GM12878 (cell line): Measurements from ENCODE around the gene TBXA2R. TPM values are rescaled to one million over a fixed set of nuclear protein-coding genes. Genes with fewer than 3 reads are reported as not detected.
A peak's percentile ranks its signal among the peaks of the same experiment; 100 is the strongest.

ENCODE experiments used
- BCLAF1 ChIP-seq: fragments of 450-650 bp; IDR thresholded peaks from 2 replicates; pipeline ENCODE4 v1.6.1; 2017; ENCODE audit warnings: antibody characterized with exemption, mild to moderate bottlenecking, moderate library complexity
- CUX1 ChIP-seq: IDR thresholded peaks from 2 replicates; pipeline ENCODE4 v1.6.1; 2012; ENCODE audit warnings: improper control_type of control experiment, low read depth, low read length; ENCODE audit not compliant: insufficient replicate concordance
- HDAC6 ChIP-seq: fragments of 200-600 bp; sonication (generic); IDR thresholded peaks from one replicate; pipeline ENCODE4 v1.8.0; 2017; ENCODE audit warnings: antibody characterized with exemption; ENCODE audit not compliant: unreplicated experiment
- HDGF ChIP-seq: fragments of 450-650 bp; IDR thresholded peaks from 2 replicates; pipeline ENCODE4 v1.6.1; 2016; ENCODE audit warnings: antibody characterized with exemption
- IRF4 ChIP-seq: IDR thresholded peaks from 2 replicates; pipeline ENCODE4 v1.6.1; 2011; ENCODE audit warnings: low read depth, low read length
- KAT2A ChIP-seq: conservative IDR thresholded peaks from 2 replicates; pipeline ENCODE4 v1.6.1; 2011; ENCODE audit warnings: low read depth, low read length; ENCODE audit not compliant: control insufficient read depth
- MAX ChIP-seq: IDR thresholded peaks from 2 replicates; pipeline ENCODE4 v1.6.1; 2012; ENCODE audit warnings: low read depth, low read length, improper control_type of control experiment
- MYC ChIP-seq: IDR thresholded peaks from 2 replicates; pipeline ENCODE4 v1.6.1; 2011; ENCODE audit warnings: mild to moderate bottlenecking, low read length, moderate library complexity, inconsistent platforms; ENCODE audit not compliant: insufficient read depth, insufficient replicate concordance, insufficient read length, severe bottlenecking
- NBN ChIP-seq: fragments of 450-650 bp; IDR thresholded peaks from 2 replicates; pipeline ENCODE4 v1.6.1; 2016
- SIN3A ChIP-seq: IDR thresholded peaks from 2 replicates; pipeline ENCODE4 v1.6.1; 2012; ENCODE audit warnings: low read depth, low read length, improper control_type of control experiment
- SIX5 ChIP-seq: IDR thresholded peaks from 2 replicates; pipeline ENCODE4 v1.6.1; 2011; ENCODE audit warnings: mild to moderate bottlenecking, low read depth, low read length, moderate library complexity; ENCODE audit not compliant: severe bottlenecking
- SMAD1 ChIP-seq: fragments of 450-650 bp; IDR thresholded peaks from 2 replicates; pipeline ENCODE4 v1.6.1; 2018; ENCODE audit warnings: mild to moderate bottlenecking, low read depth; ENCODE audit not compliant: partially characterized antibody
- SMC3 ChIP-seq: IDR thresholded peaks from 2 replicates; pipeline ENCODE4 v1.6.1; 2011; ENCODE audit warnings: low read length, improper control_type of control experiment, borderline replicate concordance
- SPI1 ChIP-seq: IDR thresholded peaks from 2 replicates; pipeline ENCODE4 v1.6.1; 2011; ENCODE audit warnings: low read depth, mild to moderate bottlenecking, low read length, moderate library complexity, borderline replicate concordance; ENCODE audit not compliant: insufficient read depth
- TARDBP ChIP-seq: IDR thresholded peaks from 2 replicates; pipeline ENCODE4 v1.6.1; 2016; ENCODE audit warnings: borderline replicate concordance
- TCF12 ChIP-seq: IDR thresholded peaks from 2 replicates; pipeline ENCODE4 v1.6.1; 2011; ENCODE audit warnings: low read depth, mild to moderate bottlenecking, low read length
- ZBED1 ChIP-seq: IDR thresholded peaks from 2 replicates; pipeline ENCODE4 v1.6.1; 2016; ENCODE audit warnings: borderline replicate concordance
- ZSCAN29 ChIP-seq: fragments of 450-650 bp; IDR thresholded peaks from 2 replicates; pipeline ENCODE4 v1.6.1; 2017; ENCODE audit warnings: mild to moderate bottlenecking, moderate library complexity
- polyA plus RNA-seq, 11 experiments: library from polyadenylated mRNA; depleted of rRNA in 4 of 11; unstranded in 6 of 11; stranded (reverse) in 5 of 11; fragments of >200 nt; fragmentation: Nextera tagmentation in 4 of 11; fragmentation: Illumina TruSeq in 1 of 11; extraction: Ambion mirVana in 4 of 11; extraction: Trizol in 1 of 11; gene quantifications; 1 replicate in 1 of 11; 2 replicates in 10 of 11; pipeline versions ENCODE4 v1.2.1 to v1.2.3, GENCODE V29; 2011 to 2016; ENCODE audit warnings: inconsistent platforms in 2 of 11, missing spikeins in 2 of 11, low read depth in 1 of 11
- total RNA-seq, 4 experiments: library from RNA; depleted of rRNA in 3 of 4; stranded (reverse); fragments of >200 nt in 3 of 4; fragmentation: Illumina TruSeq in 1 of 4; extraction: Trizol in 1 of 4; gene quantifications; 2 replicates each; pipeline versions ENCODE4 v1.2.1 to v1.2.3, GENCODE V29; 2013 to 2021
- TF ChIP-seq, protein P1 (sequence below): fragments of 450-650 bp; IDR thresholded peaks from 2 replicates; pipeline ENCODE4 v1.6.1; 2017; ENCODE audit warnings: low read depth, mild to moderate bottlenecking, moderate library complexity

The TBXA2R gene
- total and polyA plus RNA-seq, 10 of the 15 experiments (the other 5 are each of a cell fraction or from before 2014, with no cell fraction given): 0.03 TPM; not detected in 8

DNA sequence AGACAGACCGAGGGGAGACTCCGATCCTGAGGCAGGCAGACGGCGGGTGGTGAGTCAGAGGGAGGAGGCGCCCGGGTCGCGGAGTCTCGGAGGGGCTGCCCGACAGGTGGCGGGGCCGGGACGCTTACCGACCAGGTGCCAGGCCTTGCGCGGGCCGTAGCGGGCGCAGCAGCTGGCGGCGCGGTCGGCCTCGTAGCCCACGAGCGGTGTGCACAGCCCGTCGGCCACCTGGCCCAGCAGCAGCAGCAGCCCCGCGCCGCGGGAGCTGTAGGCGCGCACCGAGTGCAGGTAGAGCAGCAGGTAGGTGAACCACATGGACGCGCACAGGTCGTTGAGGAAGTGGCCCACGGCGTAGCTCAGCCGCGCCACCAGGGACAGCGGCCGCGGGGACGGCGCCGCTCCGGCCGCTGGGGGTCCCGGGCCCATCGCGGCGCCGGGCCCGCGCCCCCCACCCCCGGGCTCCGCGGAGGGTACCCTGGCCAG, 49.7 kb downstream of the TBXA2R start (continued):
- peak; percentile 50; the same call in 1 of the 2 replicates for TF ChIP-seq SPI1
- no peak for TF ChIP-seq MAX
- no peak for TF ChIP-seq ZBED1
- TF ChIP-seq BCLAF1: no peak
- TF ChIP-seq CUX1: no peak
- no peak for TF ChIP-seq TARDBP
- TF ChIP-seq, protein P1, sequence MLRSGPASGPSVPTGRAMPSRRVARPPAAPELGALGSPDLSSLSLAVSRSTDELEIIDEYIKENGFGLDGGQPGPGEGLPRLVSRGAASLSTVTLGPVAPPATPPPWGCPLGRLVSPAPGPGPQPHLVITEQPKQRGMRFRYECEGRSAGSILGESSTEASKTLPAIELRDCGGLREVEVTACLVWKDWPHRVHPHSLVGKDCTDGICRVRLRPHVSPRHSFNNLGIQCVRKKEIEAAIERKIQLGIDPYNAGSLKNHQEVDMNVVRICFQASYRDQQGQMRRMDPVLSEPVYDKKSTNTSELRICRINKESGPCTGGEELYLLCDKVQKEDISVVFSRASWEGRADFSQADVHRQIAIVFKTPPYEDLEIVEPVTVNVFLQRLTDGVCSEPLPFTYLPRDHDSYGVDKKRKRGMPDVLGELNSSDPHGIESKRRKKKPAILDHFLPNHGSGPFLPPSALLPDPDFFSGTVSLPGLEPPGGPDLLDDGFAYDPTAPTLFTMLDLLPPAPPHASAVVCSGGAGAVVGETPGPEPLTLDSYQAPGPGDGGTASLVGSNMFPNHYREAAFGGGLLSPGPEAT: no peak
- no peak for TF ChIP-seq IRF4
- TF ChIP-seq KAT2A: no peak
- no peak for TF ChIP-seq HDAC6
- no peak for TF ChIP-seq SMC3
- TF ChIP-seq ZSCAN29: 0 out of 2 replicates have a peak, but pooled peaks have one; percentile 7
- TF ChIP-seq TCF12: peak; percentile 84
- no peak for TF ChIP-seq HDGF
- TF ChIP-seq SIN3A: 0 out of 2 replicates have a peak, but pooled peaks have one; percentile 19
- TF ChIP-seq MYC: peak; percentile 52
- TF ChIP-seq SMAD1: no peak
- TF ChIP-seq NBN: no peak
- TF ChIP-seq SIX5: no peak
